Activated CD4-positive, alpha-beta T cell treated with anti-CD3 and anti-CD28 coated beads, Interleukin-2, amount 50 U/mL, for 48 hours (primary cell): ENCODE results near the gene ZDHHC14.
"Not testable (repeated sequence)": the region's sequence is repeated elsewhere in the genome, so short reads cannot be mapped to it uniquely, and the experiment has no call there.

Source experiments
- DNase-seq, 2 experiments: peaks; one replicate each; pipeline ENCODE4 v3.0.0-alpha.2; 2020

ZDHHC14 gene

DNA sequence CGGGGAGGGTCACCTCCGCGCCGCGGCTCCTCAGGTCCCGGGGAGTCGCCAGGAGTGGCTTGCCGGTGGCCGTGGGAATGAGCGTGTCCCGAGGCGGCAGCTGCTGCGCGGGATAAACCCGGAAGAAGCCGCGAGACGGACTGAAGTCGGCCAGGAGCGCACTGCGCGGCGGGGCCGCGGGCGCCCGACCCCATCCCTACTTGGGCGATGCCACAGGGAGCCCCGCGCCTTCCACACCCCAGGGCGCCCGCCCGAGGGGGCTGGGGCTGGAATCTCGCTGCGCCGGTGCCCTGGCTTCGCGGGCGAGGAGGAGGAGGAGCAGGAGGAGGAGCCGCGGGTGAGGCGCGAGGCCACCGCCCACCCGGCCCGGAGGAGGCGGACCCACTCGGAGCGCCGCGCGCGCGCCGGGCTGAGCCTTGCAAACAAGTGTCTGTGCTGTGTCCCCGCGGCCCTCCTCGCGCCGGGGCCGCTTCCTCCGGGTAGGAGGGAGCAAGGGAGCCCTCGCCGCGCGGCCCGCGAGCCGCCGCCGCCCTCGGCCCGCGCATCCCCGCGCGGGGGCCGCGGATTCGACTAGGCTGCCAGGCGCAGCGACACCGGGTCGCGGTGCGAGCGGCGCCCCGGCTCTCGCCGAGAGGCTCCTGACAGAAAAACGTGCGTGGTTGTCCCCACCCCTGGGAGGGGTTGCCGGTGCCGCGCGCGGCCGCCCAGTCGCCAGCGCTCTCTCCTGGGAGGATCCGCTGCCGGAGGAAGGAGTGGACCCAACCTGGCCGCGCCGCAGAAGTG lies at the start of gene ZDHHC14:
ZDHHC14 (plus strand) TSS at position 412 of the 783 bp plus-strand sequence.
- peak; percentile 90 to 92 for DNase-seq

DNA sequence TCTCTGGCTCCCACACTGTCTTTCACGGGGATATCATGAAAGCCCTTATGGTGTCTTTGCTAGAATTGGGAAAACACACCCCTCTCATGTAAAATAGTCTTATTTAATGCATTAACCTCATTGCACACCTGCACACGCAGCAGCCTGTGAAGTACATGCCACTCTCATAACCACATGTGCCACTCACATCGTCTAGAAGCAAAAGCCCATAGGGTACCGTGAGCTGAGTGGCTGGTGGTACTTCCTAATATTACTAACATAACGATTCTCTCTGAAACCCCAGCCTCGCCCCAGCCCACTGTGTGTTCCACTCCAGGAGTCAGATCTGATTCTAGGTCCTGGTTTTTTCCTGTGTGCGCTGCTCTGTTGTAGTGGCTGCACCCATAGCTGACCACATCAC lies 48.2 kb upstream of the ZDHHC14 start:
- DNase-seq, result no peak

DNA sequence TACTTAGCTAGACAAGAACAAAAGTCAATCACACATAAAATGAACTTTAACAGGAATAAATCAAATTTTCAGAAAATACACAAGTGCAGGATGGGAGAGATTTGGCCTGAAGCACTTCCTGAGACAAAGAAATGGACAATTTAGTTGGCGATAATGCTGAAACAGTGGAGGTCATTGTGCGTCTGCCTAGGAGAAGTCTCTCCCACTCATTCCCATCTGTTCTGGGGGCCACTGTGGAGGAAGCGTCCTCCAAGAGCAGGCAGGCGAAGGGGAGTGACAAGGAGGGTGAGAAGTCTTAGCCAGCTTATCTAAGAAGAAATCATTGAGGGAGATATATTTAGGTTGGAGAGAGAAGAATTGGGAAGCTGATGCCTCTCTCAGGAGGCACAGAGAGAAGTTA lies 47.5 kb upstream of the ZDHHC14 start:
- DNase-seq, result no peak

DNA sequence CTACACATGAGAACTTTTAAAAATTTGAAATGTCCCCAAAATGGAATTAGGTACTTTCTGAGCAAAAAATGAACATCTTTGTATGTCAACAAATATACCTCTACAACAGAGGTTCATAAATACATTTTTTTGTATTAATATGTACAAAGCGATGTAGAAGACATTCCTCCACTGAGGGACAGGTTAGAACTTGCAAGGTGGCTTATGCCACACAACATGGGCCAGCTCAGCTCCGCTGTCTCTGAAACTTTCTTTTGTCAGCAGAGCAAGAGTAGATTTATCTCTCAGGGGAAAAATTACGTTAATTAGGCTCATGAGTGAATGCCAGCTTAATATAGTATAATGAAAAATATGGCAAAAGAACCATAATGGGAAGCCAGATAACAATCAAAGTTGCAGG lies 47.0 kb upstream of the ZDHHC14 start:
- no peak for DNase-seq

DNA sequence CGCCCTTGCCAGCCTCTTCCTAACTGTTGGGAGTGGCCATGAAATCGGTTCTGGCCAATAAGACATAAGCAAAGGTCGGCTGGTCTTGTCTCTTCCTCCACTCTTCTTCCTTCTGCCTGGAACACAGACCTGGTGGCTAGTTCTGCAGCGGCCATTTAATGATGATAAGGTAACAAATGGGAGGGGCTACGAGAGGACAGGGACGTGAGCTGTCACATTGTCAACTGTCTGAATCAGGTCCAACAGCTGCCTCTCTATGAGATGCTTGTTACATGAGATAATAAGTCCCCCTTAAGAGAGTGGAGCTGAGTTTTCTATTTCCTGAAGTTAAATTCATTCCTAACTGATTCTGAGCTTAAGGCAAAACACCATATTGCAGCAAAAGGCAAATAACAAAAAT lies 45.2 kb upstream of the ZDHHC14 start:
- DNase-seq, result no peak

DNA sequence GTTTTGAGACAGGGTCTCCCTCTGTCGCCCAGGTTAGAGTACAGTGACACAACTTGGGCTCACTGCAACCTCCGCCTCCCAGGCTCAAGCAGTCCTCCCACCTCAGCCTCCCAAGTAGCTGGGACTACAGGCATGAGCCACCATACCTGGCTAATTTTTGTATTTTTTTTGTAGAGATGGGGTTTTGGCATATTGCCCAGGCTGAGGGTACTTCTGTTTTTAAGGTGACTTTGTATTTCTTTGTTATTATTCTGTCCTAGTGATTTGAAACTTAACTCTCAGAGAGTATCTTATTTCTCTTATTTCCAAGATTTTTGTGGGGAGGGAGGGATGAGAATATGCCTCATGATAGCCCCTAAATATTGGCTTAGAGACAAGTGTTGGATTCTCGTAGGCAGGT lies 43.7 kb upstream of the ZDHHC14 start:
- not testable (repeated sequence) for DNase-seq

DNA sequence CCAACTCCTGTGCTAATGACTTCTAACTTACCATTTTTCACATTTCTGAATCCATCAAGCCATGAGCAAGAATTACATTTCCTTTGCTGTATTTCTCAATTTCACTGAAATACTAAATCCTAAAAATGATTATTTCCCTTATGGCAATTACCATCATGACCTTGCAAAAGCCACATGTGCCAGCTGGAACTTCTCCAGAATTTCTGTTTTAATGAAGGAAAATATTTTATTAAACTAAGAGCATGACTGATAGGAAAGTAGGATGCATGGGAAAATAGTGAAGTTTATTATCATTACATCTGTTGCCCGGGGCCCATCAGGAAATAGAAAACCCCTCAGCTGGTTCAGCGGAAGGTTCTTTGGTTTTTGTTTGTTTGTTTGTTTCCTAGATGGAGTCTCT lies 43.2 kb upstream of the ZDHHC14 start:
- no peak for DNase-seq

DNA sequence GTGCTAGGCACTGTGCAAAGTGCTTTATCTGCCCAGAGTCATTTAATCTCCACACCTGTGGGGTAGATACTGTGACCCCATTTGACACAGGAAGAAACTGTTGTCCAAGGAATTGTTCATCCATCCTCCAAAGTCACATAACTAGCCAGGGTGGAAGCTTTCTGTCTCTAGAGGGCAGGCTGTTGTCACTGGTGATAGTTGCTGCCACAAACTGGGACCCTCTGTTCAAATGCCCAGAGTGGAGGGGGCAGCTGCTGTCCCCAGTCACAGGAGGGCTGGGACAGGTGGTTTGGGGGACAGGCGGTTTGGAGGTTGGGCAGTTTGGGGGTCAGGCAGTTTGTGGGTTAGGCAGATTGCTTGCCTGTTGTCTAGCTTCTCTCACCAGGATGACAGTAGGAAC lies 41.6 kb upstream of the ZDHHC14 start:
- no peak for DNase-seq

DNA sequence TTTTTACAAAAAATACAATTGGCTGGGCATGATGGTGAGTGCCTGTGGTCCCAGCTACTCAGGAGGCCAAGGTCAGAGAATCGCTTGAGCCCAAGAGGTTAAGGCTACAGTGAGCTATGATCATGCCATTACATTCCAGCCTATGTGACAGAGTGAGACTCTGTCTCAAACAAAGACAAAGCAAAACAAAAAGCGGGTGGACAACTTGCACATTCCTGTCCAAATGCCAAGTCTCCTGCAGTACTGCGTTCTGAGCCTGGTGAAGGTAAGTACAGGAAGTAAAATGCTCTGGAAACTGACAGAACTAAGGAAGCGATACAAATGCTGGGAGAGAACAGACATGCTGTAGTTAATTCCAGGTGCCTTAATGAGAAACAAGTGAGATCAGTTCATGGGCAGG lies 37.3 kb upstream of the ZDHHC14 start:
- DNase-seq, result no peak

DNA sequence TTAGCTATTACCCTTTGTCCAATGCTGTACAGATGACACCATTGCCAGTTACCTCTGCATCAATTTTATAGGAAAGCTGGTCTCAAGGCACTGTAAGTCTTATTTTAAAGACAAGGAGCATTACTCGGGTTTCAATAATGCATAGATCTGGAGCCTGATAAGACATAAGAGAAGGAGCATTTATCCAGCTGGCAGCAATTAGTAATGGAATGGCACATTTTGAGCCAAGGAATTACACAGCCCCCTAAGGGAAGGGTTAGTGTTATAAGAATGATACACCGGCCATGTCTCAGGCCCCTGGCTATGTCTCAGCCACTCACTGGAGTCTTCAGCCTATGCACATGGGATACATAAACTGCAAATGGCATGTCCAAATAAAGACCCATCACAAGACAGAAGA lies 34.6 kb upstream of the ZDHHC14 start:
- no peak for DNase-seq

DNA sequence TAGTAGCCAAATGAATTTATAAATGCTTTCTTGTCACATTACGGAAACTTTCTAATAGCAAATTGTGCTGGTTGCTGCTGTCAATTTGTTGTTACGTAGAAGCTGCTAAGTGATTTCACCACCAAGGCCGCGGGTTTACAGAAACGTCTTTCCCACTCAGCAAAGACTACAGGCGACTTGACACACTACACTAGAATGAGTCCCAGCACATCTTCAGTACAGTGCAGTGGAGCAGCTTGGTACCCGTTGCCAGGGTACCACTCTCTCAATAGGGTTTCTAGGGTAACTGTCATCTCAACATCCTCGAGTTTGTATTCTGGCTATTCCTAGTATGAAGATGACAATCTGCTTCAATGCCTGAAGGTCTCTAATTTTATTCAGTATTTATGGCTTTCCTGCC lies 22.7 kb upstream of the ZDHHC14 start:
- DNase-seq, result no peak

DNA sequence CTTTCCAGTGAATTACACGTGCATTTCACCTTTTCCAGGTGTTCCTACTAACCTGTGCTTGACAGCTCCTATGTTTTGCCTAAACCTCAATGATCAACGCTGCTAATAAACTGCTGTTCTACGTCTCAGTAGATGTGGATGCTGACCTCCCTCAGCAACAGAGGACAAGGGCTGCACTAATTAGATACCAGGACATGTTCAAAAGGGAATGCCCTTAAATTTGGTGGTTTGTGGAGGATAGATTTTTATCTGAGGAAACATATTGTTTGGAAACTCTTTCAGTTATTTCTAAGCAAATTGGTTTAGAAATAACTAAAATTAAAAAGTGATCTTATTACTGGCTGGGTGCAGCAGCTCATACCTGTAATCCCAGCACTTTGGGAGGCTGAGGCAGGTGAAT lies 19.1 kb upstream of the ZDHHC14 start:
- DNase-seq, result no peak

DNA sequence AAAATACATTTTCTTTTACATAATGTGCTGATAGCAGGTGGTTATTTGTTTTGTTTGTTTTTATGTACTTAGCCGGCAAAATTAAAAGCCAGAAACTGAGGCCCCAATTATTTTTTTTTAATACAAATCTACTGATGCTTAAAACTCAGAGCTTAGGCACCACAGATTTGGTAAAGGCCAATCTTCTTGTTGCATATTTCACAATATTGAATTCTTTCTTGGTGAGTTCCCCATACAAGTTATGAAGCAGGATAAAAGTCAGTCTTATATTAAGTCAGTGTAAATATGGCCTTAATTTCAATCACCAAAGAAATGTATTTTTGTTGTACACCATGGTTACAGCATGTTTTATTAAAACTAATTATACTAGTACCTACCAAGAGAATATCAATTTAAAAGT lies 16.3 kb upstream of the ZDHHC14 start:
- no peak for DNase-seq

DNA sequence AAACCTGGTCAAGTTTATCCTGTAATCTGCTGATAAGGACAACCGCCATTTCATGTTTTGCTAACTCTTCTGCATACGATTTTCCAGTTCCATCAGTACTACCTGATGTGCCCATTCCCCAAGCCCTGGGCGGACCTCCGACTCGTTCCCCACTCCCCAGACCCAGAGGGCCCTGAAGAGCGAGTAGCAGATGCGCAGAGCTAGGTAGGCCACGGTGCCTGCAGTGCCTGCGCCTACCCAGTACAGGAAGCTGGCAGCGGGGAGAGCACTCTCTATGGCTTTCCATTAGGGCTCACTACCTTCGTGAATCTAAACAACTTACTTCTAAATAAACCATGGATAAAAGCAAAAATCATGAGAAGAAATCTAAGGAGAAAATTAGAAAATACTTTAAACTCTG lies 14.3 kb upstream of the ZDHHC14 start:
- no peak for DNase-seq

DNA sequence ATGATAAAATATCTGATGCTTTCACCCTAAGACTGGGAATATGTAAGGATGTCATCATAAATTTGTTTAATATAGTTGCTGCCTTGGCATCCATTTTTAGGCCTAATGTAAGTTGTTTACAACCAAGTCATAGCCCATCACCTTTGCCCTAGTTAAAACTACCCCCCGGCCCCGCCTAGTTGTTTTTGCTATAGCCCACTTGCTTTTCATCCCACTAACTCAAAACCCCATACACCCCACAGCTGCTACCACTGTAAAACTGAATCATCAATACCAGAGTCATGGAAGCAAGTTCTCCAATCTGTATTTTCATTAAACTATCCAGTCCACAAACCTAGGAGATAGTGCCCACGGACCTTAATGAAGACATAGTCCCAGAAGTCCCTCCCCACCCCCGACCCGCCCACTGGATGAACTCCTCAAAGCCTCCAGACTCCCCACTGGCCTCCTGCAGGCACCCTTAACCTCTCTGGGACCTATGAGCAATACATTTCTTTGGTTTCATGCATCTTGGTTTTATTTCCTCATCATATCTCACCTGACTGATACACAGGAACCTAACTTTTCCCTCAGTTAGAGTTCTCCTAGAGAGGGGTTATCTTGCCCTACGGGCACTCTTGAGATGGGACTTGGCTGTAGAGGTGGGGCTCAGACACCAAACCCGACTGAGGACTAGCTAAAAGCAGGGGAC lies 12.5 kb upstream of the ZDHHC14 start:
- no peak for DNase-seq

DNA sequence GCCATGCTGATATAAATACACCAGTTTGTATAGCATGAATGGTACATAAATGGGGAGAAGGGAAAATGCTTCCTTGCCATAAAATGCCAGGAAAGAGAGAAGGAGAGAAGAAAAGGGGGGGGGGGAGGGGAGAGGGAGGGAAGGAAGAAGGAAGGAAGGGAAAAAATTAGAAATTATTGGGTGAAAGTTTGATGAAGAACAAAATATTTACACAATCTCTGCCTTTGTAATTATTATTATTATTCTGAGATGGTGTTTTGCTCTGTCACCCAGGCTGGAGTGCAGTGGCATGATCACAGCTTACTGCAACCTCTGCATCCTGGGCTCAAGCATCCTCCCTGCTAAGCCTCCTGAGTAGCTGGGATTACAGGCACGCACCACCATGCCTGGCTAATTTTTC lies 10.2 kb upstream of the ZDHHC14 start:
- no peak for DNase-seq

DNA sequence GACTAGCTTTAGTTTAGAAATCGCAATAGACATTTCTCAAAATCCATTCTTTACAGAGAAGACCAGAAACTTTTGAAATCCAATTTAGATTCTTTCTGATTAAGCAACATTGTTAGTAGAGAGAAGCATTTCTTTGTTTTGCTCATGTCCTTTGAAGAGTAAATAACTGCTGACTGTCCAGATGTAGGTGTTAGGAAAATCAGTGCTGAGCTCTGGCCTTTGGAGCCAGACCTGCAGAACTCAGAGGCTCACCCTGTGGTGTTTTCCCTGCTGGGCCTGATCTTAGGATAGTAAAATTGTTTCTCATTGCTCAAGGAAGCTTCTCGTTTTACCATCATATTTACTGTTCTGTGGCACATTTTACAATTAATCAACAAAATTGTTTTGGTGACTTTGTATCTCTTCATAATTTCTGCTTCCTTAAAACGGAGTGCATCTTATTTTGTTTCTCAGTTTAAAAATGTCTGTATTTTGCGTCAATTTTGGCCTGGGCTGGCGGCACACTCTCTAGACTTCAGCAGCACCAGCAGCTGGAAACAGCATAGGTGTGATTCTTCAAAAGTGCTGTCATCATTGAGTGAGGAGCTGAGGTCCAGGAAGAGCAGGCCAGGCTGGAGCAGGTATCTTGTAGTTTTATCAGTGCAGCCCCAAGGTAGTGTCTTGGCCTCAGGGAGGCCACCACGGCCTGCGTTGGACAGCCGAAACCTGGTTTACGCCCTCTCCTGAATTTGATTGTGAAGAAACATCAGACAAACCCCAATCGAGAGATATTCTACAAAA lies 8.3 kb upstream of the ZDHHC14 start:
- no peak for DNase-seq

DNA sequence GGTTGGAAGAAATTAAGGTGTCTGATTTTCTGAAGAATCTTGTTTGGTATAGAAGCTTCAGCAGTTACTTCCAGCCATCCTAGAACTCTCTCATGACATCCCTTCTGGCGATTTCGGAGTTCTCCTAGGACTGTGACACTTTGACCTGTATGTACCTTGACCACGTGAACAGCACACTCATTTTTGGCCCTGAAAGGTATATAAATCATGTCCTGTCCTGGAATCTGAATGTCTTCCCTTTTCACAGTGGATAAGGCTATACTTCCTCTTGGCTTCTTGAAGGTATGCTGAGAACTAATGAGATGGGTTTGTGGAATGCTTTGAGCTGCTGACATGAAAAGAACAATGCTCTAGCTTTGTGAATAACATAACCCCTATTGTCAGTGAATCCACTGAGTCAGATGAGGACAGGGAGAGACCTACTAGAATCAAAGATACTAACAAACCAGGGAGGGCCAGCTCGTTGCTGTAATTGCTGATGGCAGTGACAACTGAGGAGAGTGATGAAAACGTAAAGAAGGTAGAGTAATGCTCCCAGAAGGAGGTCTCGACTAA lies 6.0 kb upstream of the ZDHHC14 start:
- DNase-seq, result no peak

DNA sequence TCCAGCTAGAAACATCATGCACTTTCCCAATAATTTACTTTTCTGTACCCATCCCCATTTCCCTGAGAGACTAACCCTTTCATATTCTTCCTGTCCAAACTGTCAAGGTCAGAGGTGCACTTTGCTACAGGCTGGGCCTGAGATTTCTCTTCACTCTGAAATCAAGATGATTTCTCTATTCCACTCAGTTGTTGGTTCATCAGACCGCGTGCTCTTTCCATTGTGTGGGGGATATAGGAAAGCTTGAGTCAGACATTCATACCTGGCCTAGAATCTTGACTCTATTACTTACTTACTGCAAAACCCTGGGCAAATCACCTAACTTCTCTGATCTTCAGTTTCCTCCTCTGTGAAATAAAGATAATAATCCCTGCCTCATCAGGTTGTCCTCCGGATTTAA lies 4.7 kb upstream of the ZDHHC14 start:
- DNase-seq, result peak in 1 of 2 experiments; percentile 26

DNA sequence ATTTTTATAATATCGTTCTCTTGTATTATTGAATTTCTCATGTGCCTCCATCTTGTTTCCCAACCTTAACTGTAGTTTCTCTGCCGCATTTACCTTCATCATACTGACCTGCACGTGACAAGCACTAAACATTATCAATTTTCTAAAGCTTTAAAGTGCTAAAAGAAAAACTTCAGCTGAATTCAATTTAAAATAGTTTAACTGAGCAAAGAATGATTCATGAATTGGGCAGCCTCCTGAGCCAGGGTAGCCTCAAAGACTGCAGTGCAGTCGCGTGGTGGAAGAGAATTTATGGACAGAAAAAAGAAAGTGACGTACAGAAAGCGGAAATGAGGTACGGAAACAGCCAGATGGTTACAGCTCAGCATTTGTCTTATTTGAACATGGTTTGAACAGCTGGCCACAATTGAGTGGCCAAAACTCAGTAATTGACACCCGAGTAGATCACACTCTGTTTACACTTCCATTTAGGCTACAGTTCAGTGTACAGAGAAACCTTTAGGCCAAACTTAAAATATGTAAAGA lies 4.2 kb upstream of the ZDHHC14 start:
- no peak for DNase-seq

DNA sequence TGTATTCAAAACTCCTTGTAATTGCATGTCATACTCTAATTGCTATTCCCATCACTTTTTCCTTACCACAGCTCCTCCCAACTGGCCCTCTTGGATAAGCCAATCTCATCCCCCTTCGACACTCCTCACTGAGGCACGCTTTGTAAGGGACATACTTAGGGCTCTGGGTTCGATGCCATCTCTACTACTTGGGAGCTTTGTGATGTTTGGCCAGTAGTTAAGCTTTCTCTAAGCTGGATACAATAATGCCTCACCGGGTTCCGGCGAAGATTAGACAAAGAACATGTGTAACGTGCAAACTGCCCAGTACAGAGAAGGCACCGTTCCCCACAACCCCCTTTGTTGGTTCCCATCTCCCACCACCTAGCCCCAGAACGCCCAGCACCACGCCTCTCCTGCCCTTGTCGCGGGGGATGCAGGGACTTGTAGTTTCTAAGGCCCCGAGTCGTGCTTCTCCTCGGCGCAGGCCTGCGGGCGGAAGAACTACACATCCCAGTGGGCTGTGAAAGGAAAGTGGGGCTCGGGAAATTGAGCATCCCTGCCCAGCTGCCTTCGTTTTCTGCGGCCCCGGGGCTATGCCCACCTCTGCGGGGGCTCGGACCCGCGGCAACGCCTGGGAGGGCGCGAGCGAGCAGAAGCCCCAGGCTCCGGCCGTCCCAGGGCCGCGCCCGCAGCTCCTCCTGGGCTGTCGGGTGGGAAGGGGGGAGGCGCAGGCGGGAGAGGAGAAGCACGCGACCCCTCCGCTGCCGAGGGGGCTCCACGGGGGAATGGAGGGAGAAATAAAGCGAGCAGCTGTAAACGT lies 1.1 kb upstream of the ZDHHC14 start:
- peak; percentile 88 to 91 for DNase-seq

DNA sequence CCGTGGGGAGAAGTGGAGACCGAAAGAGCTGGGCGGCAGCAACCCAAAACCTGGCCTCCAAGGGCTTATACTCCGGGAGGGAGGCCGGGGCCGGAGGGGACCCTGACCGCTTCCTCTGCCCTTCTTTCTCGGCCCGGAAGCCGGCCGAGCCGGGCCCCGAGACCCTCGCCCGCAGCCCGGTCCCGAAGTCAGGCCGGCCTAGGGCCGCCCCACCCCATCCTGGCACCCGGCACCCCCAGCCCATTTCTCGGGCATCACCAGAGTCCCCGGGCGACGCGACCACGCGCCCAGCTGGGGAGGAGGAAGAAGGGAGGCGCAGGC lies 572 bp upstream of the ZDHHC14 start:
- no peak for DNase-seq
